A549 (cell line): ENCODE measurements around the gene RPL13. TPM values are rescaled to one million over a fixed set of nuclear protein-coding genes. Genes with fewer than 3 reads are reported as not detected.
A peak's percentile ranks its signal among the peaks of the same experiment; 100 is the strongest.

Experiments used
- ATAC-seq, 2 experiments: fragments of 200-7000 bp in 1 of 2; fragments of >200 bp in 1 of 2; cut with Nextera tagmentation in 1 of 2; cut with Tn5 transposase in 1 of 2; 3 replicates each; pipeline versions ENCODE4 v1.8.0 to v1.9.1; 2018 to 2020; ENCODE audit warnings: mild to moderate bottlenecking in 1 of 2, moderate library complexity in 1 of 2
- CTCF ChIA-PET: fragments of 300-600 bp; sonication (Branson Sonifier 250); formaldehyde crosslinking; extraction: SDS; loops from one replicate; lab custom pipeline; 2021; ENCODE audit warnings: antibody characterized with exemption, inconsistent platforms; lab: Yijun Ruan, JAX
- POLR2A ChIA-PET: fragments of 350-600 bp; formaldehyde crosslinking; extraction: SDS; loops from one replicate; lab custom pipeline; 2021; ENCODE audit warnings: antibody characterized with exemption, inconsistent platforms; lab: Yijun Ruan, JAX
- DNase-seq, 2 experiments: peaks; one replicate each; pipeline versions ENCODE4 v3.0.0 to v3.0.0-alpha.2; 2011 to 2016; ENCODE audit warnings: low read depth in 1 of 2, low spot score in 1 of 2
- FAIRE-seq: peaks from 2 replicates; lab custom pipeline; 2011; peaks lifted over from hg19 to GRCh38; lab: Jason Lieb, UNC
- H3K27ac ChIP-seq, 2 experiments: fragments of >200 bp; sonication (Bioruptor Twin); formaldehyde crosslinking; 3 replicates each; pipeline ENCODE4 v1.5.1; 2016 to 2017
- H3K4me1 ChIP-seq: fragments of >200 bp; sonication (Bioruptor Twin); formaldehyde crosslinking; 3 replicates; pipeline ENCODE4 v1.6.1; 2016
- H3K4me2 ChIP-seq: fragments of >200 bp; sonication (Bioruptor Twin); formaldehyde crosslinking; 3 replicates; pipeline ENCODE4 v1.6.1; 2016
- H3K4me3 ChIP-seq: fragments of >200 bp; sonication (Bioruptor Twin); formaldehyde crosslinking; 3 replicates; pipeline ENCODE4 v1.5.1; 2016
- H3K9me3 ChIP-seq: fragments of >200 bp; sonication (Bioruptor Twin); formaldehyde crosslinking; 3 replicates; pipeline ENCODE4 v1.6.1; 2016
- CBX2 ChIP-seq: fragments of 200-600 bp; sonication (generic); IDR thresholded peaks from 2 replicates; pipeline ENCODE4 v1.6.1; 2016; ENCODE audit warnings: low read depth, mild to moderate bottlenecking, borderline replicate concordance
- CBX8 ChIP-seq: fragments of 200-600 bp; sonication (generic); IDR thresholded peaks from 2 replicates; pipeline ENCODE4 v1.6.1; 2016
- CEBPB ChIP-seq, 2 experiments: fragments of >200 bp in 1 of 2; sonication (Bioruptor Twin) in 1 of 2; formaldehyde crosslinking in 1 of 2; IDR thresholded peaks; 2 replicates each; pipeline ENCODE4 v1.6.1; 2012 to 2016
- CHD2 ChIP-seq: fragments of 150-350 bp; IDR thresholded peaks from 2 replicates; pipeline ENCODE4 v1.6.1; 2014; ENCODE audit warnings: low read length; ENCODE audit not compliant: partially characterized antibody
- CHD4 ChIP-seq: fragments of 200-600 bp; sonication (generic); IDR thresholded peaks from 2 replicates; pipeline ENCODE4 v1.6.1; 2016; ENCODE audit warnings: antibody characterized with exemption, mild to moderate bottlenecking, borderline replicate concordance
- EHF ChIP-seq: fragments of 250-450 bp; sonication (Bioruptor Pico); IDR thresholded peaks from 2 replicates; pipeline ENCODE4 v1.5.0; 2020; ENCODE audit warnings: mild to moderate bottlenecking
- ESRRA ChIP-seq: fragments of 150-350 bp; IDR thresholded peaks from 2 replicates; pipeline ENCODE4 v1.6.1; 2014; ENCODE audit warnings: mild to moderate bottlenecking, low read length, borderline replicate concordance
- FOSB ChIP-seq: fragments of 250-450 bp; sonication (Bioruptor Pico); IDR thresholded peaks from 2 replicates; pipeline ENCODE4 v1.5.0; 2020; ENCODE audit warnings: mild to moderate bottlenecking, moderate library complexity
- FOSL2 ChIP-seq, 2 experiments: fragments of 450-650 bp in 1 of 2; fragments of >200 bp in 1 of 2; sonication (Bioruptor Twin) in 1 of 2; formaldehyde crosslinking; IDR thresholded peaks; 2 replicates each; pipeline versions ENCODE4 v1.5.0 to v1.6.1; 2016 to 2020; ENCODE audit warnings: mild to moderate bottlenecking in 1 of 2, moderate library complexity in 1 of 2
- GATA3 ChIP-seq: IDR thresholded peaks from 2 replicates; pipeline ENCODE4 v1.6.1; 2012; ENCODE audit warnings: borderline replicate concordance
- HDAC2 ChIP-seq: fragments of 200-600 bp; sonication (generic); IDR thresholded peaks from 2 replicates; pipeline ENCODE4 v1.6.1; 2016
- JUNB ChIP-seq: fragments of >200 bp; sonication (Bioruptor Twin); formaldehyde crosslinking; IDR thresholded peaks from 2 replicates; pipeline ENCODE4 v1.6.1; 2016
- KDM5A ChIP-seq: fragments of 200-600 bp; sonication (generic); IDR thresholded peaks from 2 replicates; pipeline ENCODE4 v1.6.1; 2016; ENCODE audit warnings: antibody characterized with exemption, mild to moderate bottlenecking
- MAX ChIP-seq: IDR thresholded peaks from 2 replicates; pipeline ENCODE4 v1.6.1; 2012
- MAZ ChIP-seq: fragments of 150-350 bp; IDR thresholded peaks from 2 replicates; pipeline ENCODE4 v1.6.1; 2014; ENCODE audit warnings: antibody characterized with exemption, low read depth, low read length, borderline replicate concordance
- NPAS2 ChIP-seq: fragments of 250-450 bp; sonication (Bioruptor Pico); IDR thresholded peaks from 2 replicates; pipeline ENCODE4 v1.8.0; 2022; ENCODE audit warnings: mild to moderate bottlenecking, moderate library complexity, borderline replicate concordance
- NR3C1 ChIP-seq: fragments of >200 bp; sonication (Bioruptor Twin); formaldehyde crosslinking; IDR thresholded peaks from 3 replicates; pipeline ENCODE4 v1.6.1; 2017
- PHF8 ChIP-seq: fragments of 200-600 bp; sonication (generic); IDR thresholded peaks from 2 replicates; pipeline ENCODE4 v1.6.1; 2016; ENCODE audit warnings: low read depth, mild to moderate bottlenecking, antibody characterized with exemption, moderate library complexity, borderline replicate concordance
- POLR2AphosphoS2 ChIP-seq: conservative IDR thresholded peaks from 2 replicates; pipeline ENCODE4 v1.6.1; 2012; ENCODE audit warnings: low read length, improper control_type of control experiment, inconsistent platforms
- RAD21 ChIP-seq, 2 experiments: fragments of >200 bp in 1 of 2; sonication (Bioruptor Twin) in 1 of 2; formaldehyde crosslinking in 1 of 2; IDR thresholded peaks in 1 of 2; conservative IDR thresholded peaks in 1 of 2; 2 replicates in 1 of 2; 3 replicates in 1 of 2; pipeline ENCODE4 v1.6.1; 2012 to 2018; ENCODE audit warnings: inconsistent platforms in 1 of 2
- RARB ChIP-seq: fragments of 250-450 bp; sonication (Bioruptor Pico); IDR thresholded peaks from 2 replicates; pipeline ENCODE4 v1.8.0; 2021; ENCODE audit warnings: mild to moderate bottlenecking, moderate library complexity
- RCOR1 ChIP-seq: fragments of 150-350 bp; IDR thresholded peaks from 2 replicates; pipeline ENCODE4 v1.6.1; 2014; ENCODE audit warnings: antibody characterized with exemption, low read length, low read depth
- RFX5 ChIP-seq: fragments of 450-650 bp; IDR thresholded peaks from 2 replicates; pipeline ENCODE4 v1.7.1; 2014; ENCODE audit warnings: antibody characterized with exemption, mild to moderate bottlenecking, moderate library complexity
- USF2 ChIP-seq: fragments of 450-650 bp; IDR thresholded peaks from 2 replicates; pipeline ENCODE4 v1.6.1; 2014; ENCODE audit warnings: antibody characterized with exemption
- ZSCAN20 ChIP-seq: fragments of 250-450 bp; sonication (Bioruptor Pico); IDR thresholded peaks from 2 replicates; pipeline ENCODE4 v1.8.0; 2022; ENCODE audit warnings: mild to moderate bottlenecking, moderate library complexity
- WGBS: methylation state at CpG from one replicate; pipeline ENCODE4 v1.1.6; 2017; ENCODE audit errors: missing lambda C conversion rate; 5-methylcytosine and 5-hydroxymethylcytosine counted together
- polyA plus RNA-seq, 4 experiments: library from polyadenylated mRNA; depleted of rRNA in 3 of 4; stranded (reverse); fragments of >200 nt; fragmentation: RNase III in 1 of 4; extraction: RNeasy Plus Mini Kit Qiagen cat#74134 plus additional on column Dnase treatment in 1 of 4; gene quantifications; 2 replicates in 3 of 4; 3 replicates in 1 of 4; pipeline ENCODE4 v1.2.3, GENCODE V29; 2011 to 2017

The RPL13 gene
- polyA plus RNA-seq, 2 of the 4 experiments (the other 2 are of a cell fraction): 2,911 to 3,044 TPM

GRCh38 chr16:89581045-89581695 lies 20.7 kb downstream of the RPL13 start (continued):
- peak; percentile 60 for TF ChIP-seq MAX
- no peak for TF ChIP-seq EHF
- TF ChIP-seq CHD4: no peak
- 0 out of 2 replicates have a peak, but pooled peaks have one; percentile 40 for TF ChIP-seq JUNB
- no peak for TF ChIP-seq USF2
- no peak for TF ChIP-seq NR3C1
- TF ChIP-seq NPAS2 (CRISPR knock-in tag): no peak
- TF ChIP-seq CBX8: no peak
- no peak for TF ChIP-seq ESRRA
- TF ChIP-seq RCOR1: no peak

DNA sequence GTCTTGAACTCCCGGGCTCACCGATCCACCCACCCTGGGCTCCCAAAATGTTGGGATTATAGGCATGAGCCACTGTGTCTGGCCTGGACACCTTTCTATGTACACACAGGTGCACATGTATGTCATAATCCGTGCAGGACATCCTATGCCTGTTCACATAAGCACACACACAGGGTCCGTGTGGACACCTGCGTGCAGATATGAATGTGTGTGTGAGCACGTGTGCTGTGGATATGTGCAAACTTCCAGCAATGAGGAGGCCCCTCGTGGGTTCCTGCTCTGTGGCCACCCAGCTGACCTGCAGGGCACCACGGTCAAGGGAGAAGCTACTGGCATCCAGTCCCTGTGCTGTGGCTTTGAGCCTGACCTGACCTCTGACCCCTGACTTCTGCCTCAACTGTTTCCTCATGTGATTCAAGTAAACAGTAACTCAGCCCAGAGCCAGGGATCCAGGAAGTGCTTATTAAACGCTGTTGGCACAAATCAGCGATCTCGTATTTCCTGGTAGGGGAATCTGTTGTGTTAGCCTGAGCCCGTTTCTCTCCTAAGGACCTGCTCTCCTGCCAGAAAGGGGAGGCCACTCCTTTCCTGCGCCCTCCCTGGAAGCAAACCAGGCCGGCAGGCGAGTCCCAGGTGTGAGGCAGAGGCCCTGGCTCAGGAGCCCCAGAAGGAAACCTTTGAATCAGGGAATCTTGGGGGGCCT lies 21.5 kb downstream of the RPL13 start:
- Histone ChIP-seq H3K4me2 (peak overlapping the region; percentile 62), H3K27ac (peak overlapping the region; percentile 78), H3K9me3 (no peaks in the 10 kb centered on the region), H3K4me3 (no peak overlapping the region), H3K4me1 (peaks cover 22% of the 10 kb centered on the region)
- no peak for TF ChIP-seq JUNB
- TF ChIP-seq RARB: no peak
- no peak for TF ChIP-seq CHD4
- no peak for TF ChIP-seq ZSCAN20 (CRISPR knock-in tag)
- no peak for TF ChIP-seq PHF8
- TF ChIP-seq GATA3: no peak
- TF ChIP-seq MAZ: no peak
- no peak for TF ChIP-seq CBX2
- no peak for TF ChIP-seq FOSB
- no peak for TF ChIP-seq HDAC2
- TF ChIP-seq RCOR1: no peak
- no peak for TF ChIP-seq CEBPB (IDR thresholded peaks at IDR 0.05)
- no peak for TF ChIP-seq RAD21 (conservative IDR thresholded peaks at IDR 0.05 in 1 of 2, IDR thresholded peaks at IDR 0.05 in 1 of 2)
- no peak for TF ChIP-seq FOSL2 (IDR thresholded peaks at IDR 0.05)
- no peak for TF ChIP-seq FOSL2 (CRISPR knock-in tag; IDR thresholded peaks at IDR 0.05)
- peak in 1 of 2 experiments; percentile 43 for DNase-seq
- ChIA-PET POLR2A (interaction anchor here (1.1 kb wide), 1 partner anchor 105 kb away, joined by 5 read pairs; the partner anchor contains the start of gene CDK10), CTCF (interaction anchor here (1.3 to 3.8 kb wide), 3 partner anchors 8 to 33 kb away, joined by 5 to 17 read pairs (median 7); no protein-coding TSS in a partner anchor)
- peak in 1 of 2 experiments; percentile 34; a peak in 3 of 6 replicates for ATAC-seq
- WGBS: 63% methylated on average over 15 of the region's 15 CpGs
- no peak for FAIRE-seq

DNA sequence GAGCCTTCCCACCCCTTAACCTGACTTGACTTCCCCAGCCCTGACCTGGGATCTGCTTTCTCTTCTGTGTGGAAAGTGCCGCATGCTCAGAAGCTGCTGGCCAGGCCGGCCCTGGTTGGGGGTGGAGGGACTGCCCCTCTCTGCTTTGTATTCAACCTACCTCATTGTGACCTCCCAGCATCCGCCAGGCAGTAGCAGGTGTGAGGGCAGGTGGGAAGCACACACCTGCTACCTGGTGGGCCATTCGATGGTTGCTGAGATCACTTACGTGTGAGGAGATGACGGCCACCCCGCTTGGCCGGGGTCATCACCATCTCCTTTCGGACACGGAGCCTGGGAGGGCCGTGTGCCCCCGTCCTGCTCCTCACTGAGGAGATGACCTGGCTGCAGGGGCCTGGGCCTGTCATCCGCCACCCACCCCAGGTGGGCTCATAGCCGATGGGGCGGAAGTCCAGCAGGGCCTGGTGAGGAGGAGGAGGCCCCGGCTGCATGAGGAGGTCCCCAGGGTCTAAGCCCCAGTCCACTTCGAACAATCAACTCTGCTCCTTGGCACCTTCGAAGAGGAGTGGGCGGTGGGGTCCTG lies 22.2 kb downstream of the RPL13 start:
- Histone ChIP-seq H3K27ac (peak overlapping the region; percentile 78), H3K4me3 (no peak overlapping the region), H3K4me2 (no peak overlapping the region; the same call in 2 of the 3 replicates), H3K9me3 (no peaks in the 10 kb centered on the region), H3K4me1 (peaks cover 22% of the 10 kb centered on the region)
- no peak for DNase-seq
- POLR2A ChIA-PET: no interaction called here
- WGBS: 98% methylated on average over 10 of the region's 19 CpGs
- FAIRE-seq: no peak
- CTCF ChIA-PET: interaction anchor here (1.6 to 3.8 kb wide), 2 partner anchors 17 to 33 kb away, joined by 6 to 17 read pairs; no protein-coding TSS in a partner anchor
- ATAC-seq: no peak
- no peak for TF ChIP-seq RFX5
- no peak for TF ChIP-seq RCOR1
- no peak for TF ChIP-seq KDM5A
- no peak for TF ChIP-seq POLR2AphosphoS2
- TF ChIP-seq USF2: no peak
- TF ChIP-seq RARB: no peak
- TF ChIP-seq CHD2: no peak
